Erythroblast (primary cell): ENCODE data around the gene FOXI1.

Experiments used
- DNase-seq, 2 experiments: peaks; one replicate each; lab custom pipeline; 2025; lab: John Stamatoyannopoulos, UW
- GATA1 ChIP-seq: IDR thresholded peaks from 2 replicates; pipeline ENCODE4 v1.6.1; 2011; ENCODE audit warnings: low read depth, mild to moderate bottlenecking, control low read depth, low read length, moderate library complexity
- POLR2A ChIP-seq: IDR thresholded peaks from 2 replicates; pipeline ENCODE4 v1.6.1; 2011; ENCODE audit warnings: mild to moderate bottlenecking, low read length

FOXI1 gene

GRCh38 chr5:170107674-170108073 is 2.0 kb downstream of the FOXI1 start:
- no peak for DNase-seq
- TF ChIP-seq POLR2A = no peak
- TF ChIP-seq GATA1 = no peak

GRCh38 chr5:170108266-170108785 is 2.6 kb downstream of the FOXI1 start:
- TF ChIP-seq GATA1 (no peak), POLR2A (no peak)
- no peak for DNase-seq

GRCh38 chr5:170109059-170110031 is 3.6 kb downstream of the FOXI1 start:
- TF ChIP-seq GATA1 = no peak
- TF ChIP-seq POLR2A = no peak
- DNase-seq = no peak

GRCh38 chr5:170110403-170111087 is 4.8 kb downstream of the FOXI1 start:
- DNase-seq = no peak
- TF ChIP-seq POLR2A = no peak
- no peak for TF ChIP-seq GATA1

GRCh38 chr5:170111088-170111785 is 5.5 kb downstream of the FOXI1 start:
- DNase-seq = no peak
- TF ChIP-seq POLR2A (no peak), GATA1 (no peak)

GRCh38 chr5:170112876-170113521 is 7.3 kb downstream of the FOXI1 start:
- TF ChIP-seq GATA1 (no peak), POLR2A (no peak)
- DNase-seq = no peak

GRCh38 chr5:170113522-170113900 is 7.8 kb downstream of the FOXI1 start:
- TF ChIP-seq POLR2A (no peak), GATA1 (no peak)

GRCh38 chr5:170114271-170114670 is 8.6 kb downstream of the FOXI1 start:
- DNase-seq = no peak
- TF ChIP-seq GATA1 = no peak
- TF ChIP-seq POLR2A = no peak

More at GRCh38 chr5:170113522-170113900, 7.8 kb downstream of the FOXI1 start:
- DNase-seq = no peak

- no peak for TF ChIP-seq POLR2A
- no peak for TF ChIP-seq GATA1
- DNase-seq = no peak
Observed at GRCh38 chr5:170115925-170116324, 10.2 kb downstream of the FOXI1 start.

GRCh38 chr5:170117736-170118135 is 12.0 kb downstream of the FOXI1 start:
- DNase-seq = no peak
- TF ChIP-seq GATA1 = no peak
- TF ChIP-seq POLR2A = no peak

GRCh38 chr5:170120576-170120975 is 14.9 kb downstream of the FOXI1 start:
- TF ChIP-seq GATA1 (no peak), POLR2A (no peak)
- DNase-seq = no peak

GRCh38 chr5:170121321-170121720 is 15.6 kb downstream of the FOXI1 start:
- TF ChIP-seq POLR2A (no peak), GATA1 (no peak)

GRCh38 chr5:170126061-170126460 is 20.4 kb downstream of the FOXI1 start:
- no peak for DNase-seq
- no peak for TF ChIP-seq POLR2A

More at GRCh38 chr5:170121321-170121720, 15.6 kb downstream of the FOXI1 start:
- DNase-seq = no peak
